GM06990 (cell line): ENCODE measurements around the gene ANKMY1.

Experiments used
- DNase-seq: peaks from one replicate; pipeline ENCODE4 v3.0.0-alpha.2; 2011; ENCODE audit not compliant: insufficient read length; ENCODE audit errors: extremely low read depth
- H3K27me3 ChIP-seq: replicated peaks from 2 replicates; pipeline ENCODE4 v1.6.0; 2011; ENCODE audit warnings: low read length; ENCODE audit not compliant: control insufficient read depth, insufficient read depth
- H3K36me3 ChIP-seq: 2 replicates; pipeline ENCODE4 v1.5.1; 2011; ENCODE audit warnings: low read length; ENCODE audit not compliant: control insufficient read depth, insufficient read depth
- H3K4me3 ChIP-seq: replicated peaks from 2 replicates; pipeline ENCODE4 v1.5.1; 2011; ENCODE audit warnings: low read depth, mild to moderate bottlenecking, control low read depth, low read length
- TF ChIP-seq, protein P1 (sequence below): IDR thresholded peaks from 2 replicates; pipeline ENCODE4 v1.5.1; 2011; ENCODE audit warnings: low read length, control low read depth, mild to moderate bottlenecking, inconsistent platforms; ENCODE audit not compliant: insufficient read depth, poor library complexity, severe bottlenecking

The ANKMY1 gene

GRCh38 chr2:240577281-240578109 lies 19.7 kb upstream of the ANKMY1 start:
- peaks cover 40% of the 10 kb centered on the region for H3K36me3 ChIP-seq
- DNase-seq: no peak

GRCh38 chr2:240576436-240577205 lies 18.8 kb upstream of the ANKMY1 start:
- Histone ChIP-seq H3K4me3 (no peak overlapping the region), H3K27me3 (no peaks in the 10 kb centered on the region), H3K36me3 (peaks cover 40% of the 10 kb centered on the region)
- TF ChIP-seq, protein P1, sequence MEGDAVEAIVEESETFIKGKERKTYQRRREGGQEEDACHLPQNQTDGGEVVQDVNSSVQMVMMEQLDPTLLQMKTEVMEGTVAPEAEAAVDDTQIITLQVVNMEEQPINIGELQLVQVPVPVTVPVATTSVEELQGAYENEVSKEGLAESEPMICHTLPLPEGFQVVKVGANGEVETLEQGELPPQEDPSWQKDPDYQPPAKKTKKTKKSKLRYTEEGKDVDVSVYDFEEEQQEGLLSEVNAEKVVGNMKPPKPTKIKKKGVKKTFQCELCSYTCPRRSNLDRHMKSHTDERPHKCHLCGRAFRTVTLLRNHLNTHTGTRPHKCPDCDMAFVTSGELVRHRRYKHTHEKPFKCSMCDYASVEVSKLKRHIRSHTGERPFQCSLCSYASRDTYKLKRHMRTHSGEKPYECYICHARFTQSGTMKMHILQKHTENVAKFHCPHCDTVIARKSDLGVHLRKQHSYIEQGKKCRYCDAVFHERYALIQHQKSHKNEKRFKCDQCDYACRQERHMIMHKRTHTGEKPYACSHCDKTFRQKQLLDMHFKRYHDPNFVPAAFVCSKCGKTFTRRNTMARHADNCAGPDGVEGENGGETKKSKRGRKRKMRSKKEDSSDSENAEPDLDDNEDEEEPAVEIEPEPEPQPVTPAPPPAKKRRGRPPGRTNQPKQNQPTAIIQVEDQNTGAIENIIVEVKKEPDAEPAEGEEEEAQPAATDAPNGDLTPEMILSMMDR: no peak
- DNase-seq: no peak

More at GRCh38 chr2:240577281-240578109, 19.7 kb upstream of the ANKMY1 start:
- H3K27me3 ChIP-seq: no peaks in the 10 kb centered on the region
- TF ChIP-seq, protein P1: no peak
- no peak overlapping the region for H3K4me3 ChIP-seq

DNA sequence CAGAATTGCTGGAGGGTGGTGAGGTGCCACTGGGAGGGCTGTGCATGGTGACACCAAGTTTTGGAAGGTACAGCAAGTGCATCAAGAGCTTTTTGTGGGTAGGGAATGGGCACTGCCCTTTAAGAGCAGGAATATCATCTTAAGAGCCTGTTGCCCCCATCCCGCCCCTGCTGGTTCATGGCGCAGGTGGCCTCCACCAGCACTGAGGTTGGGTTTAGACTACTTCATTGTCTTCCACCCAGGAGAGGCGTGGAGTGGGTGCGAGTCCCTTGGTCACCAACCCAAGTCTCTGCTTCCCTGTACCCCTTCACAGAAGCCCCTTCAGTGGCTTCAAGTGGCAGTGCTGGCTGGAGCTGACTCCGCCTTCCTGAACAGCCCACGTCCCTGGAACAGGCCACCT lies 18.2 kb upstream of the ANKMY1 start:
- Histone ChIP-seq H3K36me3 (peaks cover 40% of the 10 kb centered on the region), H3K27me3 (no peaks in the 10 kb centered on the region), H3K4me3 (no peak overlapping the region)
- TF ChIP-seq, protein P1: no peak
- DNase-seq: no peak

GRCh38 chr2:240575101-240575965 lies 17.5 kb upstream of the ANKMY1 start:
- Histone ChIP-seq H3K4me3 (no peak overlapping the region), H3K36me3 (peaks cover 40% of the 10 kb centered on the region), H3K27me3 (no peaks in the 10 kb centered on the region)
- no peak for DNase-seq
- TF ChIP-seq, protein P1: no peak

DNA sequence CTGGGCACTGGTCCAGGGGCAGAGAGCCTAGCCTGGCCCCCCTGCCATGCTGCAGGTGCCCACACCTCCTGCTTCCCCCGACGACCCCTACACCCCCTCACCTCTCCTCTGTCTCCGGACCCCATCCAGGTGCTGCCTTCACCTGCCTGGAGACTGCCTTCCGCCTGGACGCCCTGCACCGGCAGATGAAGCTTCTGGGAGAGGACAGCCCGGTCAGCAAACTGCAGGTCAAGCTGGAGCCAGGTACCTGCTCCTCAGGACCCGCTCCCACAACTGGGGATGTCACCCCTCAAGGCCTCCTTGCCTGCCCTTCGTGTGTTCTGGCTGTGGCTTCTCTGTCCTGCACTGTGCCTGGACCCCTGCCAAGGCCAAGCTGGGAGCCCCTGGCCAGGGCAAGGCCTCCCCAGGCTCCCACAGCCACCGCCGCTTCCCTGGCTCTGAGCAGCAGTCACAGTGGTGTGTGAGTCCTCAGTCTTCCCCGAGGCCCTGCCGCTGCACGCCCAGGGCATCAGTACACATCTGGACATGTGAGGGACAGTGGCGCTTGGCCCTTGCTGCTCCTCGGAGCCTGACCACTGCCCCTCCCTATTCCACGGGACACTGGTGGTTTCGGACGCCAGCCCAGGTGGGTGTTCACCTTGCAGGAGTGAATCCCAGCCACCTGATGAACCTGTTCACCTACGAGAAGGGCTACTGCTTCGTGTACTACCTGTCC lies 16.8 kb upstream of the ANKMY1 start:
- Histone ChIP-seq H3K4me3 (no peak overlapping the region), H3K36me3 (peaks cover 40% of the 10 kb centered on the region), H3K27me3 (no peaks in the 10 kb centered on the region)
- no peak for DNase-seq
- TF ChIP-seq, protein P1: no peak
